PFSK-1 (cell line): Measurements from ENCODE around the gene SMIM45.

Source experiments
- FOXP2 ChIP-seq: optimal IDR thresholded peaks from 2 replicates; pipeline ENCODE3; 2011; ENCODE audit warnings: borderline replicate concordance, control low read depth, inconsistent platforms; ENCODE audit not compliant: insufficient read depth; ENCODE audit errors: extremely low read length, extremely low read depth
- POLR2AphosphoS5 ChIP-seq: IDR thresholded peaks from 2 replicates; pipeline ENCODE4 v1.6.1; 2012; ENCODE audit warnings: low read depth, mild to moderate bottlenecking, control low read depth, low read length, moderate library complexity
- REST ChIP-seq, 2 experiments: IDR thresholded peaks; 2 replicates each; pipeline versions ENCODE4 v1.6.1 to v1.8.0; 2011 to 2012; ENCODE audit warnings: low read depth in 2 of 2, low read length in 2 of 2, control low read depth in 1 of 2, inconsistent platforms in 1 of 2, mild to moderate bottlenecking in 1 of 2, moderate library complexity in 1 of 2; ENCODE audit not compliant: insufficient read depth in 1 of 2
- SIN3A ChIP-seq: IDR thresholded peaks from 2 replicates; pipeline ENCODE4 v1.6.1; 2012; ENCODE audit warnings: mild to moderate bottlenecking, low read length, moderate library complexity, borderline replicate concordance; ENCODE audit not compliant: insufficient read depth
- TAF1 ChIP-seq: IDR thresholded peaks from 2 replicates; pipeline ENCODE4 v1.6.1; 2012; ENCODE audit warnings: low read length, control low read depth, borderline replicate concordance; ENCODE audit not compliant: insufficient read depth

SMIM45 gene

GRCh38 chr22:41935015-41935351 is 17.0 kb upstream of the SMIM45 start:
- no peak for TF ChIP-seq POLR2AphosphoS5
- TF ChIP-seq SIN3A, result no peak
- TF ChIP-seq TAF1, result no peak
- TF ChIP-seq FOXP2, result no peak

- TF ChIP-seq SIN3A (no peak), FOXP2 (no peak), REST (IDR thresholded peaks at IDR 0.05; ENCODE audit: insufficient read depth in 1 of 2, low read depth in 2 of 2, low read length in 2 of 2) (no peak), TAF1 (no peak), POLR2AphosphoS5 (no peak)
Observed at GRCh38 chr22:41935509-41935908, 16.4 kb upstream of the SMIM45 start.

GRCh38 chr22:41936894-41937169 is 15.1 kb upstream of the SMIM45 start:
- TF ChIP-seq POLR2AphosphoS5, result no peak
- TF ChIP-seq TAF1, result no peak
- TF ChIP-seq REST (IDR thresholded peaks at IDR 0.05; ENCODE audit: insufficient read depth in 1 of 2, low read depth in 2 of 2, low read length in 2 of 2), result no peak
- TF ChIP-seq FOXP2, result no peak
- no peak for TF ChIP-seq SIN3A

GRCh38 chr22:41939981-41940831 is 11.7 kb upstream of the SMIM45 start:
- TF ChIP-seq FOXP2 (no peak), POLR2AphosphoS5 (no peak), REST (IDR thresholded peaks at IDR 0.05; ENCODE audit: insufficient read depth in 1 of 2, low read depth in 2 of 2, low read length in 2 of 2) (no peak), SIN3A (no peak)

- no peak for TF ChIP-seq POLR2AphosphoS5
- TF ChIP-seq FOXP2, result peak; percentile 73
Observed at GRCh38 chr22:41940832-41941765, 10.9 kb upstream of the SMIM45 start.

- TF ChIP-seq POLR2AphosphoS5 (no peak), SIN3A (no peak), FOXP2 (no peak), REST (IDR thresholded peaks at IDR 0.05; ENCODE audit: insufficient read depth in 1 of 2, low read depth in 2 of 2, low read length in 2 of 2) (no peak), TAF1 (no peak)
Observed at GRCh38 chr22:41943661-41944209, 8.2 kb upstream of the SMIM45 start.
